Vagina (tissue), 2 donors: ENCODE results near the gene GLCE.
"Not testable (repeated sequence)": the region's sequence is repeated elsewhere in the genome, so short reads cannot be mapped to it uniquely, and the experiment has no call there.

Experiments
- CTCF ChIP-seq, 3 experiments: fragments of 450-650 bp in 2 of 3; fragments of 200-600 bp in 1 of 3; sonication (generic) in 1 of 3; IDR thresholded peaks; one replicate each; pipeline ENCODE4 v1.5.1; 2017 to 2019; ENCODE audit warnings: antibody characterized with exemption in 3 of 3, mild to moderate bottlenecking in 2 of 3, moderate library complexity in 2 of 3
- POLR2A ChIP-seq, 2 donors: fragments of 450-650 bp; IDR thresholded peaks; one replicate each; pipeline ENCODE4 v1.6.1; 2017; ENCODE audit warnings: antibody characterized with exemption in 2 of 2, mild to moderate bottlenecking in 2 of 2, moderate library complexity in 2 of 2
- POLR2AphosphoS5 ChIP-seq, 2 donors: sonication (generic); formaldehyde crosslinking; IDR thresholded peaks; one replicate each; pipeline ENCODE4 v1.9.0; 2017; ENCODE audit warnings: antibody characterized with exemption in 2 of 2, mild to moderate bottlenecking in 2 of 2, low read depth in 1 of 2; ENCODE audit not compliant: insufficient read depth in 1 of 2

- TF ChIP-seq CTCF (IDR thresholded peaks at IDR 0.05); POLR2AphosphoS5 (IDR thresholded peaks at IDR 0.05; ENCODE audit: insufficient read depth in 1 of 2, low read depth in 1 of 2); POLR2A (IDR thresholded peaks at IDR 0.05): not testable (repeated sequence)
Observed at GRCh38 chr15:69301101-69301500, 140.7 kb downstream of the GLCE start.
